Urinary bladder (tissue), 4 donors: ENCODE results near the gene SIDT2. TPM values are rescaled to one million over a fixed set of nuclear protein-coding genes. Genes with fewer than 3 reads are reported as not detected.
"Not testable (repeated sequence)": the region's sequence is repeated elsewhere in the genome, so short reads cannot be mapped to it uniquely, and the experiment has no call there.

ENCODE experiments used
- DNase-seq: peaks from one replicate; pipeline ENCODE4 v3.0.0-alpha.2; 2015; ENCODE audit errors: extremely low spot score
- H3K27ac ChIP-seq: one replicate; pipeline ENCODE4 v1.5.1; 2013; ENCODE audit warnings: low read depth, mild to moderate bottlenecking, moderate library complexity
- H3K36me3 ChIP-seq: one replicate; pipeline ENCODE4 v1.6.1; 2013; ENCODE audit warnings: mild to moderate bottlenecking, moderate library complexity; ENCODE audit not compliant: insufficient read depth
- H3K4me1 ChIP-seq: one replicate; pipeline ENCODE4 v1.6.1; 2013; ENCODE audit warnings: mild to moderate bottlenecking, moderate library complexity; ENCODE audit not compliant: insufficient read depth
- H3K4me3 ChIP-seq: one replicate; pipeline ENCODE4 v1.5.1; 2013; ENCODE audit warnings: low read depth, low read length
- WGBS: extraction: QIAGEN DNeasy Blood & Tissue Kit; methylation state at CpG from one replicate; pipeline ENCODE4 v1.1.7; 2013; 5-methylcytosine and 5-hydroxymethylcytosine counted together
- polyA plus RNA-seq: library from polyadenylated mRNA; stranded (reverse); fragments of 200-250 nt; gene quantifications from one replicate; pipeline ENCODE4 v1.2.3, GENCODE V29; 2013
- total RNA-seq: library from RNA; depleted of rRNA; stranded (reverse); fragments of >200 nt; gene quantifications from one replicate; pipeline ENCODE4 v1.2.3, GENCODE V29; 2014
- donor health status: healthy with polysubstance abuse.
- donor health status: healthy.

SIDT2 gene
- total and polyA plus RNA-seq, 2 donors, result 19.6 to 31.6 TPM

GRCh38 chr11:117199053-117199915, 20.7 kb downstream of the SIDT2 start, which contains the start of gene TAGLN:
TAGLN (plus strand) TSS chr11:117199370; CDS start chr11:117203014, 3,644 bp downstream.
- DNase-seq, result peak; percentile 63
- H3K36me3 ChIP-seq, result no peaks in the 10 kb centered on the region
- H3K27ac ChIP-seq, result peak within 1 kb of the TSS; percentile 81
- no peaks in the 10 kb centered on the region for H3K4me1 ChIP-seq
- 11% methylated on average over 34 of the region's 34 CpGs for WGBS
- H3K4me3 ChIP-seq, result peak within 1 kb of the TSS; percentile 55

DNA sequence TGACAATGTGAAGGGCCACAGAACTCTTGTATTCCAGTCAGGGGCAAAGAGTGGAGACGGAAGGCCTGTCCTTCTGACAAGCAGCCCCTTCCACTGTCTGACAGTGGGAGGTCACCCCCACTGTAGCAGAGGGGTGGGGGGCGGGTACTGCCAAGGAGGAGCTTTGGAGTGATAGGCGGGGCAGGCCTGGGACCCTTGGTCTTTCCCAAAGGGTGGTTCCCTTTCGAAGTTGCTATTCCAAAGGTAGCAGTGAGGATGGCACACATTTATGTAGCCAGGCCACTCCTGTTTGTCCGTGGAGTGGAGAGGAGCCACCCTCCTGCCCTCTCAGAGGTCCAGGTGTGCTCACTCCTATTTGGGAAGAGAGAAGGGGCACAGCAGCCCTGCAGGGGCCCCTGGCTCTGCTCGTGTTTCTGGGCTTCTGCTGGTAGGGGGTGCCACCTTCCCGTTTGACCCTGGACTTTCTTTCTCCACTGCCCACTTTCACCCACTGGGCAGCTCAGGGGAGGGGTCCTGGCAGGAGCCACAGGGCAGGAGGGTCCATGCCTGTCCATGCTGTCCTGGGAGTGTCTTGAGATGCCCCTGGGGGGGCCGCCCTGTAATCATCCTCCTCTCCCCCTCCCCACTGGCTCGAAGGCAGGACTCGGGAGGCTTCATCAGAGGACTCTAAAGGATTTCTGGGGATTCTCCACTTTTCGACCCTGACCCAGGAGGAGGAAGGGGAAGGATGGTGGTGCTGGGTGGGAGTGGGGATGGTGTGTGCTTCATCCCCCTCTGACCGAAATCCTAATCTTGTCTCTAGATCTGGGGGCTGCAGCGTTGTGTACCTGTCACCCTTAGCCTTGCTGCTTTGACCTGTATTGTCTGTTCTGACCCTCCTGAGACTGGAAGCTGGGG, 21.6 kb downstream of the SIDT2 start:
- Histone ChIP-seq H3K4me3 (peak overlapping the region; percentile 55), H3K27ac (peak overlapping the region; percentile 81), H3K4me1 (no peaks in the 10 kb centered on the region), H3K36me3 (peaks cover 1% of the 10 kb centered on the region)
- 31% methylated on average over 13 of the region's 13 CpGs for WGBS
- no peak for DNase-seq

DNA sequence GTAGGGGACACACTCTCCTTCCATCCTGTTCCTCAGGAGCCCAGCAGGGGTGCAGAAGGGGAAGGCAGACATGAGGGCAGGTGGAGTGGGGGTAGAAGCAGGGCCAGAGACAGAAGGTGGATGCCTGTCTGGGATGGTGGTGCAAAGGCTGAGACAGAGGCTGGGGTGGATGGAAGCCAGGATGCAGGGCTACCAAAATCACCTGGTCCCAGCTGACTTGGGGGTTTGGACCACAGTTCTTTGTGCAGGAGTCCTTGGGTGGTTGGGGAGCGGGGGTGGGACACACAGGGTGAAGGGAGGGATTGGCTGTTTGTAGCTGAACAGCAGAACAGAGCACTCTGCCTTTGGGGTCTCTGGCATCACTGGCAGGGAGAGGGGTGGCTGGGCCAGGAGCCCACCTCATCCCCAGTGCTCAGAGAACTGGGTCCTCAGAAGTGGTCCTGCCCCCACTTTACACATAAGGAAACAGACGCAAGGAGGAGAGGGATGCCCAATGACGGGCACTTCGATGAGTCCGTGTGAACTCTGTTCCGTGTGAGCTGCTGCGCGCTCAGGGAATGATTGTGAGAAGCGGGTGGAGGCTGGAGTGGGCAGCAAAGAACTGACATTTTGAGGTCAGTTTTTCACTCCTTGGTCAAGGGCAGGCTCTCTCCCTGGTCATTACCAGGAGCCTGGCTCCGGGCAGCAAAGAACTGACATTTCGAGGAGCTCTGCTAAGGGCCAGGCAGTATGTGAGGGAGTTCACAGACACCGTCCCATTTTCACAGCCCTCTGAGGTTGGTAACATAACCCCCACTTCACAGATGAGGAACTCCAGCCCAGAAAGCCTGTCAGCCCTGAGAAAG, 22.5 kb downstream of the SIDT2 start:
- Histone ChIP-seq H3K27ac (peak overlapping the region; percentile 81), H3K4me3 (peak overlapping the region; percentile 55), H3K4me1 (no peaks in the 10 kb centered on the region), H3K36me3 (peaks cover 3% of the 10 kb centered on the region)
- 38% methylated on average over 12 of the region's 12 CpGs for WGBS
- DNase-seq, result no peak

DNA sequence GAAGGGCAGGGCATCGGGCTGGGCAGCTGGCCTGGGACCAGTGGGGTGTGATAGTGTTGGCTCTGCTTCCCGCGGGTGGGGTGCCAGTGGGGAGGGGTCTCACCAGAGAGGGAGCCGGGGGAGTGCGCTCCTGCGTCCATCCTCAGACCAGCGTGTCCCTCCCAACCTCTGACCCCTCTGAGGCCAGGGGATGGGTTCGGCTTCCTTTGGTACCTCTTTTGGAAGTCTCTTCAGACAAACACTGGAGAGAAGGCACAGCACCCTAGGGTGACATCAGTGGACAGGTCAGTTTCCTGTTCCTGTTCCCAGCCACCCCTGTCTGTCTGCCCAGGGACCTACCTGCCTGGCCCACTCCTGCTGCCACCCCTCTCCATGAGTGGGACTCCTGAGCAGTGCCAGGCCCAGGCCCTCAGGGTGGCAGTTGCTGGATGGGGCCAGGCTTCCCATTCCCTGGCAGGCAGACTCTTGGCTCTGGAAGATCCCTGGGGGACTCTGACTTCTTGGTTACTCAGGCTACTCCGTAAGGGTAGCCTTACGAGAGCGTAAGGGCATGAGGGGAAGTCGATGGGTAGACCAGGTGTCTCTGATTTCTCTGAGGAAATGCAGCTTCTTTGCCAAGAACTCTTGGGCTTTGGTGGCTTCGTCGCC, 23.2 kb downstream of the SIDT2 start:
- H3K27ac ChIP-seq, result peak overlapping the region; percentile 79
- DNase-seq, result no peak
- WGBS, result 36% methylated on average over 14 of the region's 14 CpGs
- H3K36me3 ChIP-seq, result peaks cover 3% of the 10 kb centered on the region
- peak overlapping the region; percentile 55 for H3K4me3 ChIP-seq
- no peaks in the 10 kb centered on the region for H3K4me1 ChIP-seq

DNA sequence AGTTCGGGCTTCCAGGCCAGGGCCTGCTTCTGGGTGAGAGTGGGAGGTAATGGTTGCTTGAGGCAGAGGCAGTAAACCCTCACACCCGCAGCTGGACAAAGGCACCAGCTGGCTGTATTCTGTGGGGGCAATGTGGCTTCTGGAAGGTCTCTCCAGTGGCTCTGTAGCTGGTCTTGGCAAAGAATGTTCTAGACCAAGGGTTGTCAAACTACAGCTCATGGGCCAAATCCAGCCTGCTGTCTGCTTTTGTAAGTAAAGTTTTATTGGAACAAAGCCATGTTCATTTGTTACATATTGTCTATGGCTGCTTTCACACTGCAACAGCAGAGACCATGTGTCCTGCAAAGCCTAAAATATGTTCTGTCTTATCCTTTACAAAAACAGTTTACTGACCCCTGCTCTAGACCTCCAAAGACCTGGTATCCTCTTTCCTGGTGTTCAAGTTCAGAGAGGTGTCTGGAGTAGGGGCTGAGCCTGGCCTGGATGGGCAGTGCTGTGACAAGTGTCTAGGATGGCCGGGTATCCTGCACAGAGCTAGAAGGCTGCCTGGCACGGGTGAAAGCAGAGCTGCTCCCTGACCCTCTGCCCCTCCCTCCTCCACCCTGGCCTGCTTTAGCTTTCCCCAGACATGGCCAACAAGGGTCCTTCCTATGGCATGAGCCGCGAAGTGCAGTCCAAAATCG, 24.0 kb downstream of the SIDT2 start:
- WGBS, result 44% methylated on average over 7 of the region's 7 CpGs
- no peak for DNase-seq
- Histone ChIP-seq H3K4me3 (peak overlapping the region; percentile 55), H3K36me3 (peaks cover 3% of the 10 kb centered on the region), H3K4me1 (no peaks in the 10 kb centered on the region), H3K27ac (peak overlapping the region; percentile 79)

DNA sequence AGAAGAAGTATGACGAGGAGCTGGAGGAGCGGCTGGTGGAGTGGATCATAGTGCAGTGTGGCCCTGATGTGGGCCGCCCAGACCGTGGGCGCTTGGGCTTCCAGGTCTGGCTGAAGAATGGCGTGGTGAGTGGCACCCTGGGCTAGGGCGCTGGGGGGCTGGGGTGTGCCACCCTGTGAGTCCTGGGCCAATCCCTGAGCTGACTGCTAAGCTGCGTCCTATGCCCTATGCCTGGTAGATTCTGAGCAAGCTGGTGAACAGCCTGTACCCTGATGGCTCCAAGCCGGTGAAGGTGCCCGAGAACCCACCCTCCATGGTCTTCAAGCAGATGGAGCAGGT, 24.5 kb downstream of the SIDT2 start:
- no peaks in the 10 kb centered on the region for H3K4me1 ChIP-seq
- peak overlapping the region; percentile 55 for H3K4me3 ChIP-seq
- DNase-seq, result no peak
- 52% methylated on average over 10 of the region's 10 CpGs for WGBS
- H3K36me3 ChIP-seq, result peaks cover 3% of the 10 kb centered on the region
- H3K27ac ChIP-seq, result peak overlapping the region; percentile 69

- Histone ChIP-seq H3K36me3 (peaks cover 3% of the 10 kb centered on the region), H3K4me3 (no peak overlapping the region), H3K27ac (peak overlapping the region; percentile 79), H3K4me1 (no peaks in the 10 kb centered on the region)
- 49% methylated on average over 17 of the region's 17 CpGs for WGBS
- no peak for DNase-seq
These were observed 25.9 kb downstream of the SIDT2 start for GRCh38 chr11:117204283-117205080.

DNA sequence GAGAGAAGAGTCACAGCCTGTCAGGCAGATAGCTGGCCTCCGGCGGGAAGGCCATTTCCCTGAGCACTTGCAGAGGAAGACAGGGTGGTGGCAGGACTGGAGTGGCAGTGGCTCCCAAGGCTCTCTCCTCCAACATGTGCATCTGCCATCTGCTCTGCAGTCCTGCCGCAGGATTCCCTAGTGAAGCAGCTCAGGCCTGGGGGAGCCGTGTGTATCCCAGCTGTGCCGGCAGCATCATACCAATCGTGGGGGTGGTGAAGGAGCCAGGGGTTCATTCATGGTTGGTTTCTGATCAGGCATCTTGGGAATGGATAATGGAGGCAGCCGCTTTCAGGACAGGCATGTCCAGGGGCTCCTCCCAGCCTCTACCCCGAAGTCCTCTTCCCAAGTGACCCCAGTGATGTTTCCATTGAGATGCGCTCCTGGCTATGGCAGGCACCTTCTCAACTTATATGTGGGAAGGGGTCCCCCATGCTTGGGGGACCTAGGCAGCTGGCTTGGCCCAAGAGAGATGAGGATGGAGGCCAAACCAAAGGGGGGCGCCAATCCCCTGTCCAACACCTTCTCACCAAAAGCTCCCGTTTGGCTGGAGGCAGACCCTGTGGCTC, 26.8 kb downstream of the SIDT2 start:
- 62% methylated on average over 11 of the region's 11 CpGs for WGBS
- no peak for DNase-seq
- H3K4me3 ChIP-seq, result no peak overlapping the region

GRCh38 chr11:117206111-117206510, 27.6 kb downstream of the SIDT2 start:
- DNase-seq, H3K4me1 ChIP-seq, H3K36me3 ChIP-seq, H3K4me3 ChIP-seq: not testable (repeated sequence)
- WGBS, result 53% methylated on average over 8 of the region's 8 CpGs
- H3K27ac ChIP-seq, result peak overlapping the region; percentile 13

More for the DNA sequence above, 26.8 kb downstream of the SIDT2 start:
- H3K4me1 ChIP-seq, result no peaks in the 10 kb centered on the region
- H3K36me3 ChIP-seq, result peaks cover 3% of the 10 kb centered on the region
- no peak overlapping the region for H3K27ac ChIP-seq

- H3K4me1 ChIP-seq, H3K27ac ChIP-seq, H3K36me3 ChIP-seq, H3K4me3 ChIP-seq, DNase-seq: not testable (repeated sequence)
- 79% methylated on average over 6 of the region's 11 CpGs for WGBS
These were observed 28.3 kb downstream of the SIDT2 start for GRCh38 chr11:117206859-117207258.

GRCh38 chr11:117207481-117207880, 28.9 kb downstream of the SIDT2 start:
- WGBS, result 87% methylated on average over 5 of the region's 5 CpGs
- not testable (repeated sequence) for H3K4me3 ChIP-seq, DNase-seq, H3K4me1 ChIP-seq, H3K27ac ChIP-seq, H3K36me3 ChIP-seq
